KMS-11 (cell line): Measurements from ENCODE around the gene PACSIN2.

Experiments used
- H2AFZ ChIP-seq: fragments of 200-600 bp; sonication (generic); 2 replicates; pipeline ENCODE4 v1.6.1; 2016; ENCODE audit warnings: antibody characterized with exemption, mixed run types, low read depth
- H3K27ac ChIP-seq: fragments of 200-600 bp; sonication (generic); 2 replicates; pipeline ENCODE4 v1.6.1; 2016; ENCODE audit warnings: mild to moderate bottlenecking, mixed run types
- H3K27me3 ChIP-seq: fragments of 200-600 bp; sonication (generic); 2 replicates; pipeline ENCODE4 v1.6.1; 2017; ENCODE audit warnings: mild to moderate bottlenecking, low read depth, mixed run types, moderate library complexity; ENCODE audit not compliant: insufficient read depth
- H3K36me3 ChIP-seq: fragments of 200-600 bp; sonication (generic); 2 replicates; pipeline ENCODE4 v1.6.1; 2017; ENCODE audit warnings: mild to moderate bottlenecking, mixed run types; ENCODE audit not compliant: insufficient read depth
- H3K4me1 ChIP-seq: fragments of 200-600 bp; sonication (generic); 2 replicates; pipeline ENCODE4 v1.6.1; 2016; ENCODE audit warnings: mild to moderate bottlenecking, low read depth, mixed run types; ENCODE audit not compliant: poor library complexity, severe bottlenecking
- H3K4me2 ChIP-seq: fragments of 200-600 bp; sonication (generic); 2 replicates; pipeline ENCODE4 v1.7.0; 2016; ENCODE audit warnings: mild to moderate bottlenecking, mixed run types
- H3K4me3 ChIP-seq: fragments of 200-600 bp; sonication (generic); IDR thresholded peaks from 2 replicates; pipeline ENCODE4 v1.6.1; 2017; ENCODE audit warnings: low read depth, low read length, mixed read lengths; ENCODE audit not compliant: insufficient read depth
- H3K79me2 ChIP-seq: fragments of 200-600 bp; sonication (generic); 2 replicates; pipeline ENCODE4 v1.6.1; 2016; ENCODE audit warnings: low read depth, mixed run types; ENCODE audit not compliant: insufficient read depth
- H3K9ac ChIP-seq: fragments of 200-600 bp; sonication (generic); 2 replicates; pipeline ENCODE4 v1.6.1; 2016; ENCODE audit warnings: mild to moderate bottlenecking, mixed run types
- H4K20me1 ChIP-seq: fragments of 200-600 bp; sonication (generic); 2 replicates; pipeline ENCODE4 v1.6.1; 2016; ENCODE audit warnings: mild to moderate bottlenecking, mixed run types; ENCODE audit not compliant: insufficient read depth
- CTCF ChIP-seq: fragments of 200-600 bp; sonication (generic); conservative IDR thresholded peaks from 2 replicates; pipeline ENCODE4 v1.6.1; 2017; ENCODE audit warnings: low read depth, mild to moderate bottlenecking, antibody characterized with exemption, low read length, moderate library complexity, mixed read lengths

Gene PACSIN2

DNA sequence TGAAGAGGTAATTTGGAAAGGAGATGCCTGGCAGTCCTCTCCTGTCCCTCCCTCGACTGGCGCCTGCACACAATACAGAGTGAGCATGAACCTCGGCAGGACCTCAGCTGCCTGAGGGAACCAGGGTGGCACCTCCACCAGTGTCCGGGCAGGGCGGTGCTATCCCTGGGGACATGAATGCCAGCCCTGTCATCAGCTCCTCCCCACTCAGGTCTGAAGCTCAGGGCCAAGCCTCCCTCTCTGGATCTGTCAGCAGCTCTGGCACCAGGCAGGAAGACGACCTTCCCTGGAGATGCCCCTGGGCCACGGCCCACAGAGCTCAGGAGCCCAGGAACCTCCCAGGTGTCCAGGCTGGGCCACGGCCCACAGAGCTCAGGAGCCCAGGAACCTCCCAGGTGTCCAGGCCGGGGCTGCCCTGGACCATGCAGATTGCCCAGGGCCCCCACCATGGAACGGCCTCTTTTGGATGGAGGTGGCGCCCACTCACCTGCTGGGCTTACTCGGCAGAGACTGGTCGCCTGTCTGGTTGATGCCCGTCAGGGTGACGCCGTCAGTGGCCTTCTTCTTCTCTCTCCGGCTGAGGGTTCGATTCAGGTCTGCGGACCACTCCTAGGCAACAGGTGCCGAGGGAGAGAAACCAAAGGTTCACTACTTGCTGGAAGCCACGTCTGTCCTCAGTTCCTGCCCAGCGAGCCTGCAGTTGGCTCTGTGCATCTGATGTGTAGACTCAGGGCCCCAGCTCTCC, 136.2 kb downstream of the PACSIN2 start:
- no peaks in the 10 kb centered on the region for H3K27me3 ChIP-seq
- H3K27ac ChIP-seq = no peak overlapping the region
- H3K9ac ChIP-seq = no peak overlapping the region
- H3K4me3 ChIP-seq = no peak overlapping the region
- H3K79me2 ChIP-seq = no peaks in the 10 kb centered on the region
- no peak overlapping the region for H3K4me2 ChIP-seq
- H3K4me1 ChIP-seq = no peaks in the 10 kb centered on the region
- H4K20me1 ChIP-seq = no peaks in the 10 kb centered on the region
- no peak for TF ChIP-seq CTCF
- no peaks in the 10 kb centered on the region for H3K36me3 ChIP-seq
- H2AFZ ChIP-seq = no peak overlapping the region

DNA sequence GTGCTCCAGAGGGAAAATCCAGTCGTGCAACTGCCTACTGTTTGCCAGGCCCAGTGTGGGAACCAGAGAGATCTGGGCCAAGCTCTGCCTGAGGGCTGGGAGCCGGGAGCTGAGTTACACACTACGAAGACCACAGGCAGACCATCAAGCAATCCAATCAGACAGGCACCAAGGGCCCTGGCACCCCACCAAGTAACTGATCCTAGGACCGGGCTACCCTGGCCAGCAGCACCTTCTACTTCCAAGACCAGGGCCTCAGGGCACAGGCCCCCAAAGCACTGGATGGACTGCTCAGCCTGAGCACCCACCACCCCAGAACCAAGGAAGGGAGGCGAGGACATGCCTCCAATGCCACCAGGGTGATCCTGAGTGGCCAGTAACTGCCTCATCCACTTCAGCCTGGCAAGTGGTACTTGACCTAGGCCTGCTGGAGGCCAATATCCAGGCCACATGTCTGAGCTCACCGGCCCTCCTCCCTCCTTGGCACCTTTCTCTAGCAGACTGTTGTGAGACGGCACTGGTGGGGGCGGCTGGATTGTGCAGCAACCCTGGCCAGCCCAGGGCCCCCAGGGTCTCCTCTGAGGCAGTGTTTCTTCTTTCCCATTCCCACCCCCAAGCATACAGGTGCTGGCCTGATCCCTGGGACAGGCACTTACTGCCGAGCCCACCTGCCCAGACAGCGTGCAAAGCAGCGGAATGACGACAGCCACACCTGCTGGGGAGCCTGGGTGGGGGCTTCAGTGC, 137.2 kb downstream of the PACSIN2 start:
- Histone ChIP-seq H4K20me1 (no peaks in the 10 kb centered on the region), H2AFZ (no peak overlapping the region), H3K9ac (no peak overlapping the region), H3K4me1 (no peaks in the 10 kb centered on the region), H3K79me2 (no peaks in the 10 kb centered on the region), H3K36me3 (no peaks in the 10 kb centered on the region), H3K4me2 (no peak overlapping the region), H3K27me3 (no peaks in the 10 kb centered on the region), H3K27ac (no peak overlapping the region), H3K4me3 (no peak overlapping the region)
- TF ChIP-seq CTCF = no peak

DNA sequence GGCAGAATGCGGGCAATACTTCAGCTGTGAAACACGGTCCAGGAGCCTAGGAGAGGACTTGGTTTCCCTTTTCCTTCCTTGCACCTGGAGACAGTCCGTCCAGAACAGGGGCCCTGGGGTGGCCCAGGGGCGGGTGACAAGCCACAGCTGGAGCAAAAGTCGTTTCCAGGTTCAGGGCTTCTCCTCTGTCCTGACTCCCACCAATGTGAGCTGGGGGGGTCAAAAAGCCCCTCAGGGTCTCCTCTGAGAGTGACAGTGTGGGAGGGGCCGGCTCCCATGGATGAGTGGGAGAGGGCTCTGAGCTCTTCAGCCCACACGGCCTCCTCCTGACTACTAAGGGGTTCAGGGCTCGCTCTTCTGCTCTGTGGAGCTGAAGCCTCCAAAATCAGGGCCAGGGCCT, 137.8 kb downstream of the PACSIN2 start:
- H3K79me2 ChIP-seq = no peaks in the 10 kb centered on the region
- no peak overlapping the region for H3K27ac ChIP-seq
- no peak overlapping the region for H3K4me2 ChIP-seq
- no peaks in the 10 kb centered on the region for H3K27me3 ChIP-seq
- no peak overlapping the region for H3K9ac ChIP-seq
- H3K4me1 ChIP-seq = no peaks in the 10 kb centered on the region
- TF ChIP-seq CTCF = no peak
- no peaks in the 10 kb centered on the region for H4K20me1 ChIP-seq
- H2AFZ ChIP-seq = no peak overlapping the region
- no peak overlapping the region for H3K4me3 ChIP-seq
- no peaks in the 10 kb centered on the region for H3K36me3 ChIP-seq

DNA sequence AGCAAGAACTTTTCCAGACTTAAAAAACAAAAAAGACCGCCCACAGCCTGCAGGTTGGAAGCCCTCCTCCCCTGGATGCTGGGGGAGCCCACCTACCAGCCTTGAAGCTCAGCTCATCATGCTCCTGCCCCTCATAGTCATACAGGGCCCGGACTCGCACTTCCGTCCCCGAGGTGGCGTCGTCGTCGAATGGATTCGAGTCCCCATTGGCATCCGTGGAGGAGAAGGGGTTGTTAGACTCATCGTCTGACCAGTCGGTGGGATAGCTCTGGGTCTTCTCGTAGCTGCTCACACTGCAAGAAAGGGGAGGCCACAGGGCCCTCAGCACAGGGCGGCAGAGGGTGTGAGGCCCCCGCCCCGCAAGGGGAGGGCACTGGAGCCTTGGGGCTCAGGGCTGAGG, 138.9 kb downstream of the PACSIN2 start:
- Histone ChIP-seq H2AFZ (no peak overlapping the region), H3K36me3 (no peaks in the 10 kb centered on the region), H3K9ac (no peak overlapping the region), H3K4me3 (no peak overlapping the region), H3K4me1 (no peaks in the 10 kb centered on the region), H3K4me2 (no peak overlapping the region), H4K20me1 (no peaks in the 10 kb centered on the region), H3K27ac (no peak overlapping the region), H3K27me3 (no peaks in the 10 kb centered on the region), H3K79me2 (no peaks in the 10 kb centered on the region)
- no peak for TF ChIP-seq CTCF
